Activated naive CD4-positive, alpha-beta T cell treated with anti-CD3 and anti-CD28 coated beads, Interleukin-2, amount 10 ng/mL, durations not matched to agents 7 days and 5 days (primary cell): ENCODE measurements around the gene FAM234A.
"Not testable (repeated sequence)": the region's sequence is repeated elsewhere in the genome, so short reads cannot be mapped to it uniquely, and the experiment has no call there.

ENCODE experiments used
- CTCF ChIA-PET: fragments of 350-600 bp; sonication (Branson Sonifier 250); formaldehyde crosslinking; loops from one replicate; lab custom pipeline; 2021; ENCODE audit warnings: antibody characterized with exemption; lab: Charles Lee
- DNase-seq: peaks from one replicate; pipeline ENCODE4 v3.0.0-alpha.2; 2020
- H3K27ac Mint-ChIP-seq: one replicate; pipeline ENCODE4 v1.8.0; 2021; ENCODE audit warnings: mild to moderate bottlenecking, moderate library complexity, mixed read lengths
- H3K27me3 Mint-ChIP-seq: one replicate; pipeline ENCODE4 v1.8.0; 2021; ENCODE audit warnings: mild to moderate bottlenecking, mixed read lengths
- H3K36me3 Mint-ChIP-seq: one replicate; pipeline ENCODE4 v1.8.0; 2021; ENCODE audit warnings: mixed read lengths
- H3K4me1 Mint-ChIP-seq: one replicate; pipeline ENCODE4 v1.8.0; 2021; ENCODE audit warnings: mixed read lengths
- H3K4me3 Mint-ChIP-seq: one replicate; pipeline ENCODE4 v1.8.0; 2021; ENCODE audit warnings: mild to moderate bottlenecking, moderate library complexity, mixed read lengths
- H3K9me3 Mint-ChIP-seq: one replicate; pipeline ENCODE4 v1.8.0; 2021; ENCODE audit warnings: mixed read lengths

The FAM234A gene

DNA sequence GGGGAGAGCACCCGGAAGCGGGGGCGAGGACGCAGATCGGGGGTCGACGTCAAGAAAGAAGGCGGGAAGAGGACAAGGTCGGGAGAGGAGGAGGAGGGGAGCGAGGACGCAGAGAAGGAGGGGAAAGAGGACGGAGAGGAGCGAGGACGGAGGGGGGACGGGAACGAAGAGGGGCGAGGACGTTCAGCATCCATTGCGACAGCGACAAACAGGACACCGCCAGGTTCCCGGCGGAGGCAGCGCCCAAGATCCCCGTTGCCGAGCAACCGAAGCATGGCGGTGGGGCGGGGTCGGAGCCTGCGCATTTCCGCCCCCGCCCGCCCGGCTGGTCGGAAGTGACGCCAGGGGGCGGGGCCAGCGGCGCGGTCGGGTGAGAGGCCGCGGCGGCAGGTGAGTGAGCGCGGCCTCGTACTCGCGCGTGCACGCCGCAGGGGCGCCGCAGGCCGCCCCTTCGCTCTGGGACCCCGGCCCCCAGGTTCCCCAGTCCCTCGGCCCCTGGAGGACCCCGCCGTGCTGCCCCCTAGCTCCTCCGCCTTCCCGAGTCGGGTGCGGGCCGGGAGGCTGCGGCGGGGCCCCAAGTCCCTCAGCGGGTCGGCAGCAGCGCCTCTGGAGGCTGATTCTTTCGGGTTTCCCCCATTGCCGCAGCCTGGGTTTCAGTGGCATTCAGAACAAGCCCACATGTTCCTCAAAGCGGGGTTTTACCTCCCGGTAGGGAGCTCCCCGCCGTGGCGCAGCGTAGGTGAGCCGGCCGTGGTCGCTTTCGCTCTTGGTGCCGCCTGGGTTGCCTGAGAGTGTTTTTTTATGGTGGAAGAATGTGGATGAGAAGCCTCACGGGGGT, at the start of gene FAM234A:
Gene FAM234A (plus strand): TSS at position 354 of the 838 bp plus-strand sequence. CDS start 19,593 bp downstream, outside the sequence.
- peaks cover 22% of the 10 kb centered on the region for H3K4me1 Mint-ChIP-seq
- peak within 1 kb of the TSS; percentile 99 for H3K27ac Mint-ChIP-seq
- H3K36me3 Mint-ChIP-seq, result no peaks in the 10 kb centered on the region
- H3K9me3 Mint-ChIP-seq, result no peaks in the 10 kb centered on the region
- H3K4me3 Mint-ChIP-seq, result peak within 1 kb of the TSS; percentile 86
- CTCF ChIA-PET, result interaction anchor here (1.2 to 1.4 kb wide), 4 partner anchors 20 to 127 kb away, joined by 3 to 5 read pairs (median 4); no protein-coding TSS in a partner anchor
- peak; percentile 95 for DNase-seq
- H3K27me3 Mint-ChIP-seq, result peaks cover 5% of the 10 kb centered on the region

GRCh38 chr16:185213-185612, 49.4 kb upstream of the FAM234A start:
- Mint-ChIP-seq H3K27ac (no peak overlapping the region), H3K27me3 (peaks cover 14% of the 10 kb centered on the region), H3K36me3 (peaks cover 24% of the 10 kb centered on the region), H3K4me3 (no peak overlapping the region), H3K4me1 (peaks cover 11% of the 10 kb centered on the region), H3K9me3 (no peaks in the 10 kb centered on the region)
- no peak for DNase-seq
- CTCF ChIA-PET, result no interaction called here

- no peaks in the 10 kb centered on the region for H3K9me3 Mint-ChIP-seq
- H3K4me3 Mint-ChIP-seq, result no peak overlapping the region
- H3K27ac Mint-ChIP-seq, result no peak overlapping the region
- H3K27me3 Mint-ChIP-seq, result peaks cover 9% of the 10 kb centered on the region
- H3K4me1 Mint-ChIP-seq, result peaks cover 11% of the 10 kb centered on the region
- CTCF ChIA-PET, result no interaction called here
- H3K36me3 Mint-ChIP-seq, result peaks cover 26% of the 10 kb centered on the region
- DNase-seq, result no peak
Observed at GRCh38 chr16:185691-186090, 48.9 kb upstream of the FAM234A start.

- Mint-ChIP-seq H3K9me3 (no peaks in the 10 kb centered on the region), H3K27ac (no peak overlapping the region), H3K36me3 (peaks cover 36% of the 10 kb centered on the region), H3K4me3 (no peak overlapping the region), H3K27me3 (no peaks in the 10 kb centered on the region), H3K4me1 (peaks cover 11% of the 10 kb centered on the region)
- DNase-seq, result no peak
- CTCF ChIA-PET, result no interaction called here
Observed at GRCh38 chr16:187330-187729, 47.3 kb upstream of the FAM234A start.

GRCh38 chr16:188674-189073, 45.9 kb upstream of the FAM234A start:
- H3K27ac Mint-ChIP-seq, result peak overlapping the region; percentile 45
- DNase-seq, result peak; percentile 55
- CTCF ChIA-PET, result interaction anchor here (0.9 to 1.8 kb wide), 5 partner anchors 9 to 173 kb away, joined by 3 read pairs; no protein-coding TSS in a partner anchor
- no peaks in the 10 kb centered on the region for H3K9me3 Mint-ChIP-seq
- H3K27me3 Mint-ChIP-seq, result no peaks in the 10 kb centered on the region
- H3K4me1 Mint-ChIP-seq, result peaks cover 11% of the 10 kb centered on the region
- no peak overlapping the region for H3K4me3 Mint-ChIP-seq
- H3K36me3 Mint-ChIP-seq, result peaks cover 42% of the 10 kb centered on the region

- Mint-ChIP-seq H3K36me3 (peaks cover 45% of the 10 kb centered on the region), H3K4me3 (no peak overlapping the region), H3K27me3 (no peaks in the 10 kb centered on the region), H3K4me1 (peaks cover 11% of the 10 kb centered on the region), H3K9me3 (no peaks in the 10 kb centered on the region), H3K27ac (no peak overlapping the region)
- CTCF ChIA-PET, result interaction anchor here (1.2 to 1.8 kb wide), 2 partner anchors 9 to 33 kb away, joined by 3 read pairs; no protein-coding TSS in a partner anchor
- DNase-seq, result no peak
Observed at GRCh38 chr16:189604-190186, 44.9 kb upstream of the FAM234A start.

- no peaks in the 10 kb centered on the region for H3K27me3 Mint-ChIP-seq
- H3K4me3 Mint-ChIP-seq, result no peak overlapping the region
- no peaks in the 10 kb centered on the region for H3K9me3 Mint-ChIP-seq
- peaks cover 45% of the 10 kb centered on the region for H3K36me3 Mint-ChIP-seq
- no peak for DNase-seq
- CTCF ChIA-PET, result interaction anchor here (1.3 kb wide), 1 partner anchor 9 kb away, joined by 3 read pairs; no protein-coding TSS in a partner anchor
- H3K27ac Mint-ChIP-seq, result no peak overlapping the region
- peaks cover 11% of the 10 kb centered on the region for H3K4me1 Mint-ChIP-seq
Observed at GRCh38 chr16:191831-192230, 42.8 kb upstream of the FAM234A start.

DNA sequence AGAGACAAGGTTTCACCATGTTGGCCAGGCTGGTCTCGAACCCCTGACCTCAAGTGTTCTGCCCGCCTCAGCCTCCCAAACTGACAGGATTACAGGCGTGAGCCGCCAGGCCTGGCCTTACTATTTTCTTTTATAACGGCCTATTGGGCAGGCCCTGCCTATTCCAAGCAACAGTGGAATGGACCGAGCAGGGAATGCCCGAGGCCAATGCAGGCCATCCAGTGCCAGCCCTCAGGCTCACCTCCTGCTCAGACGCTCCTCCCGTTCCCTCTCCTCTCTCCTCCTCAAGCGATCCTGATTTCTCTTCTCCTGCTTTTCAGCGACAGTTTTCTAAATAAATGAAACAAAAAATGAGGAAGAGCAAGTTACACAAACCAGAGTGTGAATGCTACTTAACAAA, 41.9 kb upstream of the FAM234A start:
- no peaks in the 10 kb centered on the region for H3K27me3 Mint-ChIP-seq
- no peak overlapping the region for H3K4me3 Mint-ChIP-seq
- H3K4me1 Mint-ChIP-seq, result peaks cover 11% of the 10 kb centered on the region
- H3K27ac Mint-ChIP-seq, result no peak overlapping the region
- peaks cover 48% of the 10 kb centered on the region for H3K36me3 Mint-ChIP-seq
- CTCF ChIA-PET, result no interaction called here
- no peak for DNase-seq
- H3K9me3 Mint-ChIP-seq, result no peaks in the 10 kb centered on the region

DNA sequence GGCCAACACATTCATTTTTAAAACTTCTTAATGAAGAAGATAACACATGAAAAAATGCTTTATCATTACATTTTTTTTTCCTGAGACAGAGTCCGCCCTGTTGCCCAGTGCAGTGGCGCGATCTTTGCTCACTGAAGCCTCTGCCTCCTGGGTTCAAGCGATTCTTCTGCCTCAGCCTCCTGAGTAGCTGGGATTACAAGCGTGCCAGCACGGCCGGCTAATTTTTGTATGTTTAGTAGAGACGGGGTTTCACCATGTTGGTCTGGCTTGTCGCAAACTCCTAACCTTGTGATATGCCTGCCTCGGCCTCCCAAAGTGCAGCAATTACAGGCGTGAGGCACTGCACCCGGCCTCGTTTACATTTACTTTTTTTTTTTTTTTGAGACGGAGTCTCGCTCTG, 41.2 kb upstream of the FAM234A start:
- peaks cover 51% of the 10 kb centered on the region for H3K36me3 Mint-ChIP-seq
- no peak overlapping the region for H3K27ac Mint-ChIP-seq
- DNase-seq, result no peak
- H3K27me3 Mint-ChIP-seq, result no peaks in the 10 kb centered on the region
- peaks cover 11% of the 10 kb centered on the region for H3K4me1 Mint-ChIP-seq
- no peak overlapping the region for H3K4me3 Mint-ChIP-seq
- no peaks in the 10 kb centered on the region for H3K9me3 Mint-ChIP-seq
- CTCF ChIA-PET, result no interaction called here

DNA sequence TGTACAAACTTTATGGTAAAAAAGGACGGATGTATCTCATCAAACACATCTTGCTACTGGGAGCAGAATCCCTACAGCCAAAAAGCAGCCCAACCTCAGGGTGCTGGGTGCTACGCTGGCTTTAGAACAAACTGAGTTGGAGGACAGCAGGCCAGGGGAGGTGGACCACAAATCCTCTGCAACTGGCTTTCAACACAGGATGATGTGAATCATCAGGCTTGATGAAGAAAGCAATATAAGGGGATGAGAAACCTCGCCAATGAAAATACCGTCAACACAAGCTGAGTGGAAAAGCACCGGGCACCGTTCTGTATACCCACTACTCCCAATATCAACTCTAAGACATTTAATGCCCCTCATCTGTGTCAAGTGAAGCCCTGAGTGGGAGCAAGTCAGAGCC, 40.1 kb upstream of the FAM234A start:
- no peak for DNase-seq
- Mint-ChIP-seq H3K9me3 (no peaks in the 10 kb centered on the region), H3K27me3 (no peaks in the 10 kb centered on the region), H3K36me3 (peaks cover 49% of the 10 kb centered on the region), H3K27ac (no peak overlapping the region), H3K4me3 (no peak overlapping the region), H3K4me1 (peaks cover 3% of the 10 kb centered on the region)
- CTCF ChIA-PET, result no interaction called here

GRCh38 chr16:200388-200787, 34.2 kb upstream of the FAM234A start:
- no peaks in the 10 kb centered on the region for H3K9me3 Mint-ChIP-seq
- peaks cover 35% of the 10 kb centered on the region for H3K36me3 Mint-ChIP-seq
- H3K27me3 Mint-ChIP-seq, result no peaks in the 10 kb centered on the region
- CTCF ChIA-PET, result interaction anchor here (1.0 kb wide), 1 partner anchor 134 kb away, joined by 3 read pairs; no protein-coding TSS in a partner anchor
- H3K4me1 Mint-ChIP-seq, result no peaks in the 10 kb centered on the region
- no peak overlapping the region for H3K27ac Mint-ChIP-seq
- H3K4me3 Mint-ChIP-seq, result no peak overlapping the region
- DNase-seq, result no peak

DNA sequence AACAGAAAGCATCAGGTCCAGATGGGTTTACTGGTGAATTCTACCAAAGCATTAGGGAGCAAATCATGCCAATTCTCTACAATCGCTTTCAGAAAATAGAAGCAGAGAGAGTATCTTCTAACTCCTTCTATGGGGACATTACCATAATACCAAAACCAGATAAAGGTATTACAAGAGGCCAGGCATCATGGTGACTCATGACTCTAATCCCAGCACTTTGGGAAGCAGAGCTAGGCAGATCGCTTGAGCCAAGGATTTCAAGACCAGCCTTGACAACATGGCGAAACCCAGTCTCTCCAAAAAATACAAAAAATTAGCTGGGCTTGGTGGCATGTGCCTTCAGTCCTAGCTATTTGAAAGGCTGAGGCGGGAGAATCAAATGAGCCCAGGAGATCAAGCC, 31.4 kb upstream of the FAM234A start:
- Mint-ChIP-seq H3K27ac (no peak overlapping the region), H3K36me3 (peaks cover 42% of the 10 kb centered on the region), H3K27me3 (no peaks in the 10 kb centered on the region), H3K4me1 (peaks cover 5% of the 10 kb centered on the region), H3K9me3 (no peaks in the 10 kb centered on the region), H3K4me3 (no peak overlapping the region)
- CTCF ChIA-PET, result no interaction called here
- DNase-seq, result no peak

DNA sequence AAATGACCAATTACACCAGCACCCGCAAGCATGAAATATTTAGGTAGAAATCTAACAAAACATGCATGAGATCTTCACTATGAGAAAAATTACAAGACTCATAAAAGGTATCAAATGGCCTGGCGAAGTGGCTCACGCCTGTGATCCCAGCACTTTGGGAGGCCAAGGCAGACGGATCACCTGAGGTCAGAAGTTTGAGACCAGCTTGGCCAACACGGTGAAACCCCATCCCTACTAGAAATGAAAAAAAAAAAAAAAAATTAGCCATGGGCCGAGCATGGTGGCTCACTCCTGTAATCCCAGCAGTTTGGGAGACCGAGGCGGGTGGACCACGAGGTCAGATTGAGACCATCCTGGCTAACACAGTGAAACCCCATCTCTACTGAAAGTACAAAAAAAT, 30.6 kb upstream of the FAM234A start:
- CTCF ChIA-PET, H3K27ac Mint-ChIP-seq, H3K27me3 Mint-ChIP-seq, H3K4me1 Mint-ChIP-seq, DNase-seq, H3K4me3 Mint-ChIP-seq, H3K9me3 Mint-ChIP-seq: not testable (repeated sequence)
- H3K36me3 Mint-ChIP-seq, result peaks cover 38% of the 10 kb centered on the region

- not testable (repeated sequence) for H3K4me1 Mint-ChIP-seq, H3K27ac Mint-ChIP-seq, H3K4me3 Mint-ChIP-seq, H3K9me3 Mint-ChIP-seq, DNase-seq, H3K27me3 Mint-ChIP-seq
- H3K36me3 Mint-ChIP-seq, result peaks cover 35% of the 10 kb centered on the region
- CTCF ChIA-PET, result interaction anchor here (1.4 kb wide), 1 partner anchor 153 kb away, joined by 3 read pairs; no protein-coding TSS in a partner anchor
Observed at GRCh38 chr16:209359-209758, 25.3 kb upstream of the FAM234A start.
